DOHH2 (cell line): ENCODE data around the gene TCAF2.
"Not testable (repeated sequence)": the region's sequence is repeated elsewhere in the genome, so short reads cannot be mapped to it uniquely, and the experiment has no call there.

Experiments used
- EZH2phosphoT487 ChIP-seq: fragments of 200-600 bp; sonication (generic); IDR thresholded peaks from 2 replicates; pipeline ENCODE4 v1.6.1; 2017; ENCODE audit warnings: borderline replicate concordance, mild to moderate bottlenecking, antibody characterized with exemption, low read length, moderate library complexity, mixed read lengths
- TF ChIP-seq, protein P1 (sequence below): fragments of 200-600 bp; sonication (generic); IDR thresholded peaks from one replicate; pipeline ENCODE4 v1.5.1; 2014; ENCODE audit warnings: antibody characterized with exemption, mild to moderate bottlenecking, low read depth, low read length; ENCODE audit not compliant: poor library complexity, severe bottlenecking

- TF ChIP-seq EZH2phosphoT487: not testable (repeated sequence)
- TF ChIP-seq, protein P1, sequence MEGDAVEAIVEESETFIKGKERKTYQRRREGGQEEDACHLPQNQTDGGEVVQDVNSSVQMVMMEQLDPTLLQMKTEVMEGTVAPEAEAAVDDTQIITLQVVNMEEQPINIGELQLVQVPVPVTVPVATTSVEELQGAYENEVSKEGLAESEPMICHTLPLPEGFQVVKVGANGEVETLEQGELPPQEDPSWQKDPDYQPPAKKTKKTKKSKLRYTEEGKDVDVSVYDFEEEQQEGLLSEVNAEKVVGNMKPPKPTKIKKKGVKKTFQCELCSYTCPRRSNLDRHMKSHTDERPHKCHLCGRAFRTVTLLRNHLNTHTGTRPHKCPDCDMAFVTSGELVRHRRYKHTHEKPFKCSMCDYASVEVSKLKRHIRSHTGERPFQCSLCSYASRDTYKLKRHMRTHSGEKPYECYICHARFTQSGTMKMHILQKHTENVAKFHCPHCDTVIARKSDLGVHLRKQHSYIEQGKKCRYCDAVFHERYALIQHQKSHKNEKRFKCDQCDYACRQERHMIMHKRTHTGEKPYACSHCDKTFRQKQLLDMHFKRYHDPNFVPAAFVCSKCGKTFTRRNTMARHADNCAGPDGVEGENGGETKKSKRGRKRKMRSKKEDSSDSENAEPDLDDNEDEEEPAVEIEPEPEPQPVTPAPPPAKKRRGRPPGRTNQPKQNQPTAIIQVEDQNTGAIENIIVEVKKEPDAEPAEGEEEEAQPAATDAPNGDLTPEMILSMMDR: not testable (repeated sequence)
These were observed 14.7 kb upstream of the TCAF2 start for GRCh38 chr7:143606088-143606487.
